Astrocyte of the spinal cord (primary cell): ENCODE data around the gene HAGH.

Experiments used
- DNase-seq: peaks from one replicate; pipeline ENCODE4 v3.0.0; 2011; ENCODE audit warnings: low read depth, low spot score
- H3K4me3 ChIP-seq: 2 replicates; pipeline ENCODE4 v1.5.1; 2011; ENCODE audit warnings: low read depth, mild to moderate bottlenecking, low read length, moderate library complexity
- CTCF ChIP-seq: IDR thresholded peaks from 2 replicates; pipeline ENCODE4 v1.5.1; 2012; ENCODE audit warnings: low read depth, mild to moderate bottlenecking, low read length, inconsistent platforms
- in situ Hi-C: cut with HindIII; loops from 2 replicates; pipeline ENCODE4 v1.10.0; 2017; ENCODE audit warnings: low sequenced_read_pairs

The HAGH gene

GRCh38 chr16:1787322-1788094 lies 39.1 kb downstream of the HAGH start:
- H3K4me3 ChIP-seq, result no peak overlapping the region
- no peak for TF ChIP-seq CTCF
- in situ Hi-C loops, result no loop called here
- DNase-seq, result no peak

- no peak for DNase-seq
- no peak for TF ChIP-seq CTCF
- in situ Hi-C loops, result no loop called here
- H3K4me3 ChIP-seq, result no peak overlapping the region
Observed at GRCh38 chr16:1787056-1787321, 39.6 kb downstream of the HAGH start.

GRCh38 chr16:1786242-1787055 lies 40.2 kb downstream of the HAGH start:
- DNase-seq, result no peak
- in situ Hi-C loops, result no loop called here
- no peak for TF ChIP-seq CTCF
- no peak overlapping the region for H3K4me3 ChIP-seq

GRCh38 chr16:1785846-1786170 lies 40.8 kb downstream of the HAGH start:
- no peak for TF ChIP-seq CTCF
- H3K4me3 ChIP-seq, result no peak overlapping the region
- no peak for DNase-seq
- in situ Hi-C loops, result no loop called here

GRCh38 chr16:1784977-1785845 lies 41.4 kb downstream of the HAGH start:
- no peak for TF ChIP-seq CTCF
- in situ Hi-C loops, result no loop called here
- no peak overlapping the region for H3K4me3 ChIP-seq
- DNase-seq, result no peak

- no peak for TF ChIP-seq CTCF
- DNase-seq, result peak; percentile 100
- in situ Hi-C loops, result no loop called here
- peak within 1 kb of the TSS; percentile 89 for H3K4me3 ChIP-seq
Observed at GRCh38 chr16:1782408-1783264, 44.0 kb downstream of the HAGH start, which contains the start of the genes NUBP2 and SPSB3. TSS of gene NUBP2 (plus strand) at chr16:1782960. CDS start at chr16:1783021, 61 bp downstream. TSS of gene SPSB3 (minus strand) at chr16:1782571. CDS start at chr16:1781483, 1,088 bp downstream.
